ENCODE data around the gene SERTAD1.
"Not testable (repeated sequence)": the region's sequence is repeated elsewhere in the genome, so short reads cannot be mapped to it uniquely, and the experiment has no call there.

The SERTAD1 gene

DNA sequence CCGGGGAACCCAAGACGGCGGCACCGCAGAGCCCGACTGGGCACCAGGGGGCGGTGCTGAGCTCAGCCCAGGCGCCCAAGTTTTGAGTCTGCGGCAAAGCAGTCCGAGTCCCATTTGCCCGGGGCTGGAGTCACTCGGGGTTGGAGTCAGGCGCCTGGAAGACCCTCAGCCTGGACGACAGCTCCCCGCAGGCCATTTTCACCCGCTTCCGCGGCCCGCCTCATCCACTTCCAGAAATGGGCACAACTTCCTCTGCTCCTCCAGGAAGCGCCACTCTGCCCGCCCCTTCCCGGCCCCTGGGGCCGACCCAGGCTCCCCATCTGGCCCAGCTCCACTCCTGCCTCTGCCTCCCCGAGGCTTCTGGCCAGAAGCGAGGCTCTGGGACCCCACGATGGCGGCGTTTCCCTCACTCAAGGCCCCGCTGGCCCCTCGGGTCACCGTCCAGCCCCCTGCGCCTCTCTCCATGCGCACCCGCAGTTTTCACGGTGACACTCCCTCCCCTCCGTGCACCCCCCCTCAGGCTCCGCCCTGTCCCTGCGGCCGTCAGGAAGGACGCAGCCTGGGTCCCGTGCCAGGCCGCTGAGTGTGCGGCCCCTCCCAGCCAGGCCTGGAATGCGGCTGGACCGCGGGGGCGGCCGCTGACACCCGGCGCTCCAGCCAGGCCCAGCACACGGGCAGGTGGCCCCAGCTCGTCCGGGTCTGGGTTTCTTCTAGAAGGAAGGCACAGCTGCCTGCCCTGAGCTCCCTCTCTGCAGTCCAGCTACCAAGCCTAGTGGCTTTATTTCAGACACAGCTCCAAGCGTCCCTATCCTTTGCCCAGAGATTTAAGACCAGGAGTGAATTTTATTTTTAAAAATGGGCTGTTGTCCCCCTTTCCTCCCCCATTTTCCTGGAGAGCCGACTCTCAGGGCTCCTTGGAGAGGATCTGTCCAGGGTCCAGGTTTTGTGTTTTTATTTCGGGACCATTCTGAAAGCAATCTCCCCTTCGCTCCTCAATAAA, 4.7 kb downstream of the SERTAD1 start:
- peak; percentile 91 for DNase-seq

DNA sequence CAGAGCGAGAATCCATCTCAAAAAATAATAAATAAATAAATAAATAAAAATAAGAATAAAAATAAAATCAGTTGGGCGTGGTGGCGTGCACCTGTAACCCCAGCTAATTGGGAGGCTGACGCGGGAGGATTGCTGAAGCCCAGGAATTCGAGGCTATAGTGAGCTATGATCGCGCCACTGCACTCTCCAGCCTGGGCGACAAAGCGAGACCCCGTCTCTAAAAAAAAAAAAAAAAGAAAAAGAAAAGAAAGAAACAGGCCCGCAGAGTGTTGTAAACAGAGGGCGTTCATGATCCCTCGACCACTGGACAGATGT, 5.4 kb downstream of the SERTAD1 start:
- no peak for DNase-seq

DNA sequence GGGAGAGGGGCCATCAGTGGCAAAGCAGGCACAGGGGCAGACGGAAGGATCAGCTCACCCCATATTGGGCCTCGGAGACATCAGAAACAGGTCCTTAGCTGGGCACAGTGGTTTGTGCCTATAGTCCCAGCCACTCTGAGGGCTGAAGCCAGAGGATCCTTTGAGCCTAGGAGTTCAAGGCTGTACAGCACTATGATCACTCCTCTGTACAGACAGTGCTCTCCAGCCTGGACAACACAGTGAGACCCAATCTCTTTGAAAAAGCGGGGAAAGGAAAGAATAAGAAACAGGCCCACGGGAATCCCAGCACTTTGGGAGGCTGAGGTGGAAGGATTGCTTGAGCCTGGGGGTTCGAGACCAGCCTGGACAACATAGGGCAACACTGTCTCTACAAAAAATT, 6.0 kb downstream of the SERTAD1 start:
- DNase-seq = no peak

DNA sequence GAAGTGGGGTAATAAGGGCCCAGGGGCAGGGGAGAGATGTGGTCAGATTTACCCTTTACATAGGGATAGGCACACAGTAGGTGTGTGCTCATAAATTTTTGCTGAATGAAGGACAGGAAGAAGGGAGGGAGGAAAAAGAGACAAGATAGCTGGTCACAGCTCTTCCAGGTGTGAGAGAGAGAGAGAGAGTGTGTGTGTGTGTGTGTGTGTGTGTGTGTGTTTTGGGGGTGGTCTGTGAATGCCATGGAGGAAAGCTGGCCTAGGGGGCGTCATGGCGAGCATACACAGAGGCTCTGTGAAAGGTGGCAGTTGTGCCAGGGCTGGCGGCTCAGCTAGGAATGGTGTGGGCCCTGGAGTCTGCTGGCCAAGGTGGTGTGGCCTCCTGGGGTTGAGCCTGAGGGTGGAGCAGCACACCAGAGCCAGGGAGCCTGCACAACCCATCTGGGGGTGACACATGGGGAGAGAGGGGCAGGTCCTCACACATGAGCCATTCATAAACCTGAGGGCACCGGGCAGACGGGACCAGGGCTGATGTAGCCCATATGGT, 6.7 kb downstream of the SERTAD1 start:
- DNase-seq = peak; percentile 87

DNA sequence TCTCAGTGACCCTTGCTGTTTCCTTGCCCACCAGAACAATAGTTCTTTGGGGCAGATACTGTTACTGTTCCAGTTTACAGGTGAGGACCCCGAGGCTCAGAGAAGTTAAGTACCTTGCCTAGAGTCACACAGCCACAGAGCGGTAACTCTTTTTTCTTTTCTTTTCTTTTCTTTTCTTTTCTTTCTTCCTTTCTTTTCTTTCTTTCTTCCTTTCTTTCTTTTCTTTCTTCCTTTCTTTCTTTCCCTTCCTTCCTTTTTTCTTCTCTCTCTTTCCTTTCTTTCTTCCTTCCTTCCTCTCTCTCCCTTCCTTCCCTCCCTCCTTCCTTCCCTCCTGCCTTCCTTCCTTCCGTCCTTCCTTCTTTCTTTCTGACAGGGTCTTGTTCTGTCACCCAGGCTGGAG, 7.8 kb downstream of the SERTAD1 start:
- no peak for DNase-seq

DNA sequence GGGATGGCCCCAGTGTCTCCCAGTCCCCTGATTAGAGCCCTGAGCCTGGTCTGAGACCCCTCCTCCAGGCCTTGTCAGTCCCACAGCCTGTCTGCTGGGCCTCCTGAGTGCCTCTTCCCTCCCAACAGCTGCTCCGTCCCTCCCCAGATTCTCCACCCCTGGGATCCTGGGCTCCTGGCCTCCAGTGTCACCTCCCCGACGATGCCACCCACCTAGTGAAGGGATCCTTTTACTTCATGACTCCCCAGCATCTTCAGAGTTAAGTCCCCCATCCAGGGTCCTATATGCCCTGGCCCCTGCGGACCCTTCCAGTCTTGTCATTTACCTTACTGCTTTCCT, 8.2 kb downstream of the SERTAD1 start:
- no peak for DNase-seq

DNA sequence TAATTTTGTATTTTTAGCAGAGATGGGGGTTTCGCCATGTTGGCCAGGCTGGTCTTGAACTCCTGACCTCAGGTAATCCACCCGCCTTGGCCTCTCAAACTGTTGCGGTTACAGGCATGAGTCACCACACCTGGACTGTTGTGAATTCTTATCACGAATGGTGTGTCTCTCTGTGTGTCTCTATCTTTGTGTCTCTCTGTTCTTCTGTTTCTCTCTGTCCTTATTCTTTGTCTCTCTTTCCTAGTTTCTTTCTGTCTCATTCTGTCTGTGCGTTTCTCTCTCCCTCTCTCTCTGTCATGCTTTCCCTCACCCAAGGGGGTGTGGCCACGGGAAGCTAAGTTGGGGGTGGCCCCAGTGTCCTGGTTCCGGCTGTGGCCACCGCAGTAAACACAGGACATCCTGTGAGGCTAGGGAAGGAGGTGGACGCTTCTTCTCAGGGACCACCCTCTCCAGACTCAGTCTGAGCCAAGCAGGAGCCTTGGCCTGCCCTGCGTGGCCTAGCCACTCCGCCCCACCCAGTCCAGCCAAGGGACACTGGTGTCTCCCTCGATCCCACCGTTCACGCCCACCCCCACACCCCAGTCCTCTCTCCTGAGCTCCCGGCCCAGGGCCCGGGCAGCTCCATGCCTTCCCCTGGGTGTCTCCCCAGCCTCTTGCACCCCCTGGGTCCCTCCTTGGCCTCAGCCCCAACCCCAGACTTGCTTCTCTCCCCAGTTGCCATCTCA, 8.7 kb downstream of the SERTAD1 start:
- DNase-seq = no peak

DNA sequence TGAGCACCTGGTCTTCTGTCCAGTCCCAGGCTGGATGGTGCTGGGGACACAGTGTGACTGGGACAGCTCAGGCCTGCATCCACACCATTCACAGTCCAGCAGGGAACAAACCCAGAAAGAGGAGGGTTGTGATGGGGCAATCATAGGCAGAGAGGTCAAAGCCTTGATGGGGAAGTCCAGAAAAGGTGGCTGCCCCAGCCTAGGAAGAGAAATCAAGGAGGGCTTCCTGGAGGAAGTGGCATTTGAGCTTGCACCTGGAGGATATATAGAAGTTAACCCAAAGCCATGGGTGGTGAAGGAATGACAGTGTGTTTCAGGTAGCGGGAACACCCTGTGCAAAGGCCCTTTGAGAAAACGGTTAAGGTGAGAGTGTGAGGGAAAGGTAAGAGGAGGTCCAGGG, 10.0 kb downstream of the SERTAD1 start:
- no peak for DNase-seq

DNA sequence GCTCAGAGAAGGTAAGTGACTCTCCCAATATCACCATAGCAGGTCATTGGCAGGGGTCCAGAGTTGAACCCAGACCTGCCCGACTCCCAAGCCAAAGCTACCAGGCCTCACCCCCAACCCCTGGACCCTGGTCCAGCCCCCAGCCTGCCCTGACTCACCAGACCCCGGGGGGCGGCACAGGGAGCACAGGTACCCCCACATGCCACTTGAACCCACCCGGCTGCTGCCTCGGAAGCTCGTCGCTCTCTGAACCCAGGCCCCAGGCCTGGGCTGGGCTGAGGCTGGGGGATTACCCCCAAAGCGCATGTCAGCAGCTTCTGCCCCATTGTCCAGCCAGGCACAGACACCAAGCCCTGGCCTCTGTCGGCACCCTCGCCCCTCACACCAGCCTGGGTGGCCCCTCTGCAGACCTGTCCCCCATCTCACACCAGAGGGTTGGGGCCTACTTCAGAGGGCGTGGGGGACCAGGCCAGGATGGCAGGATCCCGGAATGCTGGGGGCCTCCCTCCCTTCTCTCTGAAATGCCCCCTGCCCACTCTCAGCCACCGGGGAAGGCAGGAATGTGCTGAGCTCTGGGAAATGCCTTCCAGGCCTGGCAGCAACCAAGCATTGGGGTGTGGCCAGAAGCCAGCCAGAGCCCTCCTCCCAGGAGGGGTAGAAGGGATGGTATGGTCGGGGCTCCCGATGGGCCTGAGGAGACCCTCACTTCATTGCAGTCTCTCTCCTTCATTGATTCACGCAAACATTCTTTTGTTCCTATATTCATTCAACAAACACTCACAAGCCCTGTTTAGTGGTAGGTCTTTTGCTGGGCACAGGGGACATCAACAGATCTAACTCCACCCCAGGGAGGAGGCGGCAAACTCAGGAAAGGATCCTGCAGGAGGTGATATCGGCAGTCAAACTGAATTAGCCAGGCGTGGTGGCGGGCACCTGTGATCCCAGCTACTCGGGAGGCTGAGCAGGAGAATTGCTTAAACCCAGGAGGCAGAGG, 11.0 kb downstream of the SERTAD1 start:
- DNase-seq = no peak

DNA sequence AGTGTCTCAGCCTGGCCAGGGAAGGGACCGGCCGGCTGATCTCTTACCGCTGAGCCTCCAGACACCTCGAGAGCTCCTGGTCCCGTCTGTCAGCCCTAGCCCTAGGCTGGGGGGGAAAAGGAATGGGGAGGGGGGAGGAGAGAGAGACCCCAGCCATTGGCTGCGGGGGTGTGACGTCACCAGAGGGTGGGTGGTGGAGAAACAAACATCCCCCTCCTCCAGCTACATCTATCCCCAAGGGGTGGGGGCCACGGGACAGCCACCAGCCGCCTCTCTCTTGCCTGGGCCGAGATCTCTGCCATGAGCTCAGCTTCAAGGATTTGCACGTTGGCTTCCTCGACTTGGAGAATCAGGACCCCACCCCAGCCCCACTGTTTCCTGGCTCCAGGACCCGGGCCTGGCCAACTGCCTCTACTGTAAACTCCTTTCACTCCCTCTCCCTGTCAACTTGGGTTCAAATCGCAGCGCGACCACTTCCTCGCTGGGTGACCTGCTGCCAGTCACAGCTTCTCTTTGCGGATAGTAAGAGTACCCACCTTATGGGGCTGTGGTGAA, 12.4 kb downstream of the SERTAD1 start, which contains the start of gene PRX:
PRX (minus strand) TSS at position 88 of the 555 bp plus-strand sequence. CDS start 5,446 bp downstream, outside the sequence.
- DNase-seq = peak; percentile 49

DNA sequence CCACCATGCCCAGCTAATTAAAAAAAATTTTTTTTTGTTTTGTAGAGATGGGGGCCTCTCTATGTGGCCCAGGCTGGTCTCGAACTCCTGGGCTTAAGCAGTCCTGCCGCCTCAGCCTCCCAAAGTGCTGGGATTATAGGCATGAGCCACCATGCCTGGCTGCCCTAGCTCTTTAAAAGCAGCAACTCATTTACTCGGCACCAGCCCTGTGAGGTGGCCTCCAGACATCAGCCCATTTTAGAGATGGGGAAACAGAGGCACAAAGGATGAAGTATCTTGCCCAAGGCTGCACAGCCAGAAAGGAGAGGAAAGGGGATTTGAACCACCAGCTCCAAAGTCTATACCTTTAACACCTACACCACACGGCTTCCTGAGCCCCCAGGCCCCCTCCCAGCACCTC, 12.9 kb downstream of the SERTAD1 start:
- no peak for DNase-seq

DNA sequence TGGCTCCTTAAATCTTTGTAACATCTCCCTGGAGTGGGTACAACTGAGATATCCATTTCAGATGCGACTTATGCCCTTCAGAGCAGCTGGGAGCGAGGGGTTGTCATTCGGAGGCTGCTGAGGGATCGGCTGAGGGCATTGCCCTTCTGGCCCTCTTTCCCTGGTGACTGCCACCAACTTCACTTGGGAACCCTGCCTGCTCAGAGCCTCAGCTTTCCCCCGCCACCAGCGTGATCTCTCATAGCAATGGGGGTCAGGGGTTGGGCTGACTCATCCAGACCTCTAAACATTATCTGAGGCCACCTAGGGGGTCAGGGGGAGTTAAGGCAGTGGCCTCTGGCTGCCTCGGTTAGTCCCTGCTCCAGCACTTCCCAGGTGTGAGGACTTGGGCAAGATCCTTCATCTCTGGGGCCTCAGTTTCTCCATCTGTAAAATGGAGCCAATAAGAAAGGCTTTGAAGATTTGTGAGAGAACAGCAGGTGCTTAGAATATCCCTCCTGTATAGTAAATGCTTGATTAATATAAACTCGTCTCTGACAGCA, 13.8 kb downstream of the SERTAD1 start:
- no peak for DNase-seq

DNA sequence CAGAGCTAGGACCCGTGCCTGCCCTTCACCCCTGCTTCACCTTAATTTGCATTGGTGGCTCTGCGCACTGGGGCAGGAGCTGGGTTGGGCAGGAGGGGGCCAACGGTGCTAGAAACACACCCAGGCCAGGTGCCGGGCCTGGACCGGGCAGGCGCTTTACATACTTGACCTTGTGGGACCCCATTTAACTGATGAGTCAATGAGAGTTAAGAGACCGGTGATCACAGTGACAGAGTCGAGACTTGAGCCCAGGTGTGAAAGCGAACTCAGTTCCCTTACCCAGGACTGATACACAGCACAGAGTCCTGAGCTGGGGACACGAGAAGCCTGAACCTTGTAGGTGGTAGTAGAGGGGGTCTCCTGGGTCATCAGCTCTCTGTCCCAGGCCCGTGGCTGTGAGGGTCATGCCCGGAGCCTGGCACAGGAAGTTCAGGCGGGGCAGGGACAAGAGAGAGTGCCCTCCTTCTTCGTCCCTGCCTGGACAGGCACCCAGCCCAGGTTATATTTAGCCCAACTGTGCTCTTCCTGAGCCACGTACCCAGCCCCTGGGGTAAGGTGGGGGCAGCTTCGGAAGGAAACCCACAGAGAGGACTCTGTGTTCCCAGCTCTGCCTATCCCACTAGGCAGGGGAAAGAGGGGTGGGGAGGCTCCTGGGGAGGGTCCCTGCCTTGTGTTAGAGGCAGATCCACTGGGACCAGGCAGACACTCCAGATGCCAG, 14.5 kb downstream of the SERTAD1 start:
- no peak for DNase-seq

DNA sequence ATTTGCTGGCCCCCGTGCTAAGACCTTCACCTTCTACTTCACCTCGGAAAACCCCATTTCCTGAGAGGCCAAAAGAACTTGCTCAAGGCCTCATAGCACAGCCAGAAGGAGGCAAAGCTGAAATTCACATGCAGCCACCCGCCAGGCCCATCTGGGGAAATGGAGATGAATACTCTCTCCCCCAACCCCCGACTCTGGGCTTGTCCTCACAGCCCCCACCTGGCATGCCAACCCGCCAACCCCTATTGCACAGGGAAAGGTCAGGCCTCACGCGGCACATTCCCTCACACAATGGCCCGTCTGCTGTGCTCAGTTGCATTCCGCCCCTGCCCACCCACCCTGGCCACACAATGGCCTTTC, 15.8 kb downstream of the SERTAD1 start:
- DNase-seq = no peak

DNA sequence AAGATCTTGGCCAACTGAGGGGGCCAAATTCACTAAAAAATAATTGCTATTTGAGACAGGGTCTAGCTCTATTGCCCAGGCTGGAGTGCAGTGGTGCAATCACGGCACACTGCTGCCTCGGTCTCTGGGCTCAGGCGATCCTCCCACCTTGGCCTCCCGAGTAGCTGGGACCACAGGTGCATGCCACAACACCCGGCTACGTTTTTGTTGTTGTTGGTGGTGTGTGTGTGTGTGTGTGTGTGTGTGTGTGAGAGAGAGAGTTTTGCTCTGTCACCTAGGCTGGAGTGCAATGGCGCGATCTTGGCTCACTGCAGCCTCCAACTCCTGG, 17.2 kb downstream of the SERTAD1 start:
- DNase-seq = not testable (repeated sequence)

DNA sequence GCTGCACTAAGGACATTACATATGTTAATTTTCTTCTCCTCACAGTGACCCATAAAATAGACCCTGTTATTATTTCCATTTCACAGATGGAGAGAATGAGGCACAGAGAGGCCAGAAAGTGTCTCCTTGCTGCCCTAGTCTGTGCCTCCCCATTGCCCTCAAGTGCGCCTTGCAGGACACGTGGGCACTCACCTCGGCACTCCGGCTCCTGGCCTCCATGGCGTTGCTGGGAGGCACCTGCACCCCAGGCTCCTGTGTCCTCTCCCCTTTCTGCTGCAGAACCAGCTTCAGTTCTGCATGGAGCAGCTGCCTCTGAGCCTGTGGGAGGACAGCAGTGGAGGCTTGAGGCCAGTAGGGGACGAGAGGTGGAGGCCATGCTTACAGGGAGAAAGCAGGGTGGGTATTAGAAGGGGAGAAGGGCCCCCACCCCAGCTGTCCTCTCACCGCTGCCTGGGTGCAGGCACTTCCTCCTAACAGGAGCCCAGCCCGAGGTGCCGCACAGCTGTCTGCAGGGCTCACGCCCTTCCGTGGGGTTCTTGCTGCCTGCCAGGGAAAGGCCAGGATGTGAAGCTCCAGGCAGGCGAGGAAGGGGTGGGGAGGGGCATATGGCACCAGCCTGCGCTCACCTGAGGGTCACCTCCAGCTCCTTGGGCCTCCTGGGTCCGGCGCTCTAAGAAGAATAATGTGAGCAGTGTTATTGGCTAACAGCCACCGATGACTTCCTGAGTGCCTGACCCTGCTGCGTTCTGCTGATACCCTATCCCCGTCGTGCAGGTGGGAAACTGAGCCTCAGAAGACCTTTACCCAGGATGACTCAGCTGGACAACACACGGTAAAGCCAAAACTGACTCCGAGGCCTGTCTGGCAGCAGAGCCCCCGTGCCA, 17.8 kb downstream of the SERTAD1 start:
- peak; percentile 49 for DNase-seq

DNA sequence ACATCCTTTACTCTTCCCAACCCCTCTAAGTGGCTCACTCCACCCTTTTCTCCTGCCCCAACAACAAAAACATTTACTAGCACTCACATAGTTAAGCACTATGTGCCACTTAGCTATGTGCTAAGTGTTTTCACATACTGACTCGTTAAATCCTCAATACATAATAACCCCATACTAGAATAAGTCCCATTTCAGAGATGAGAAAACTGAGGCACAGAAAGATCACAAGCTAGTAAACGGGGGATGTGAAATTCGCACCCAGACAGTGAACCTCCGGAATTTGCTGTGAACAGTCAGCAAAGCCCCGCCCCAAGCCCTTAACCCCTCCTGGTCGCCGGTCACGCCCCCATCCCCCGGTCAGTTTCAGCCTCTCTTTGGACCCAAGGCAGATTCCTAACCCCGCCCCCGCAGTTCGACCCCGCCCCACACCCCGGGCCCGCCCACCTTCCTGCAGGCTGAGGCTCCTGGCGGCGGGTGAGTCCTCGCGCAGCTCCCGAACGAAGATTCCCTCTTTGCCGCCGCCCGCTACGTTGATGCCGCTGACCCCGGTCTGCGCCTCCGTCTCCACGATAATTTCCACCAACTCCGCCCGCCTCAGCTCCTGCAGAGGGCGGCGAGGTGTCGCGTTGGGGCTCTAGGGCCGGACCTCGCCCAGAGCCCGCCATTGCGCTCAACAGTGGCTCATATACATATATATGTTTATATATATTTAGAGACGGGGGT, 22.4 kb downstream of the SERTAD1 start:
- peak; percentile 84 for DNase-seq

DNA sequence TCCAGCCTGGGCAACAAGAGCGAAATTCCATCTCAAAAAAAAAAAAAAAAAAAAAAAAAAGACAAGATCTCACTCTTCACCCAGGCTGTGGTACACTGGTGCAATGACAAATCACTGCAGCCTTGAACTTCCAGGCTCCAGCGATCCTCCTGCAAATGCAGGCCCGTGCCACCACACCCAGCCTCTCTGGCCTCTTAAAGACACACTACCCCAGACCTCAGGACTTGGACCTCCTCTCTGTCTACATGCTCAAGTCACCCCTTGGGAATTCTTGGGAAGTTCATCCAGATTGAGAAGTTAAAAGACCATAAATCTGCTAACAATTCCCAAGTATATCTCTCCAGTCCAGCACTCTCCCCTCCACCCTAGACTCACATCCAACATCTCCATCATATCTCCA, 25.2 kb downstream of the SERTAD1 start:
- no peak for DNase-seq

DNA sequence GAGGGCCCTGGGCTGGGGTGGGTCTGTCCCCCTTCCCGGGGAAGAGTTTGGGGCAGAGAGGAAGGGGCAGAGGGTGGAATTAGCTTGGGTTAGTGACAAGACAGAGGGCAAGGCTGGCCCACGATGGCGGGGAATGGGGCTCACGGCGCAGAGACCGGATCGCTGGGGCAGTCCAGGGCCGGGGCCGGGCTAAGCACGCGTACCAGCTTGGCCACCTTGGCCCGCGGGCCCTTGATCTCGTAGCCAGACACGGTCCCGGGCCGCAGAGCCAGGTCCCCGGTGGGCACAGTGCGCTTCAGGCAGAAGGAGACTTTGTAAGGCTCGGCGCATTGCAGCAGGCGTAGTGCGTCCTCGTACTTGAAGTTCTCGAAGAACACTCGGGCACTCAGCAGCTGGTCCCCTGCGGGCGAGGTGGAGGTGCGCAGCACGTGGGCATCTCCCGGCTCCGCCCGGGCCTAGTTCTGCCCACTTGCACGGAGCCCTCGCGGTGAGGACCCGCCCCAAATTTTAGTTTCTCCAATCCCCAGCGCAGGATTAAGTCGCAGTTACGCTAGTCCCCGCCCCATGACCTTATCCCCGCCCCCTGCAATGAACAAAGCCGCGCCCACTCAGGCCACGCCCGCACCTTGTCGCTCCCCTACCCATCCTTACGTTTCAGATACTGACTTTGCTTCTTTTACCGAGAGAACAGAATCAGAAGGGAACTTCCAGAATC, 27.2 kb downstream of the SERTAD1 start:
- peak; percentile 85 for DNase-seq

Data from NCI-H69 (cell line).